Activated B cell treated with CpG ODN at 0.5 μM for 24 hours (primary cell): ENCODE measurements around the gene SEL1L3. TPM values are rescaled to one million over a fixed set of nuclear protein-coding genes. Genes with fewer than 3 reads are reported as not detected.

Experiments
- ATAC-seq: fragments of 200-7000 bp; cut with Tn5 transposase; one replicate; pipeline ENCODE4 v1.10.0; 2021; ENCODE audit warnings: low read depth, mild to moderate bottlenecking, moderate library complexity
- CTCF ChIA-PET: fragments of 350-600 bp; sonication (Branson Sonifier 250); formaldehyde crosslinking; loops from one replicate; lab custom pipeline; 2021; ENCODE audit warnings: antibody characterized with exemption; lab: Charles Lee
- POLR2A ChIA-PET: fragments of 350-600 bp; sonication (Branson Sonifier 250); formaldehyde crosslinking; loops from one replicate; lab custom pipeline; 2021; ENCODE audit warnings: antibody characterized with exemption; lab: Charles Lee
- DNase-seq: peaks from one replicate; pipeline ENCODE4 v3.0.0; 2022
- H3K27ac Mint-ChIP-seq: one replicate; pipeline ENCODE4 v1.8.0; 2020; ENCODE audit warnings: mixed read lengths
- H3K27me3 Mint-ChIP-seq: one replicate; pipeline ENCODE4 v1.8.0; 2021; ENCODE audit warnings: mixed read lengths
- H3K36me3 Mint-ChIP-seq: one replicate; pipeline ENCODE4 v1.8.0; 2021; ENCODE audit warnings: low read depth, mixed read lengths
- H3K4me1 Mint-ChIP-seq: one replicate; pipeline ENCODE4 v1.8.0; 2021; ENCODE audit warnings: mixed read lengths
- H3K4me3 Mint-ChIP-seq: one replicate; pipeline ENCODE4 v1.8.0; 2020; ENCODE audit warnings: mild to moderate bottlenecking, mixed read lengths
- H3K9me3 Mint-ChIP-seq: one replicate; pipeline ENCODE4 v1.8.0; 2020; ENCODE audit warnings: mixed read lengths
- intact Hi-C: fragments of 100-400 bp; cut with micrococcal nuclease; formaldehyde crosslinking; loops from one replicate; pipeline ENCODE4 v1.15.1; 2024
- total RNA-seq: library from RNA; stranded (reverse); gene quantifications from 2 replicates; pipeline ENCODE4 v1.2.3, GENCODE V29; 2022
- TF ChIP-seq, protein P1 (sequence below): fragments of 200-600 bp; IDR thresholded peaks from one replicate; pipeline ENCODE4 v1.8.0; 2022; ENCODE audit warnings: antibody characterized with exemption, mild to moderate bottlenecking

Gene SEL1L3
- total RNA-seq, 1 donor from 2014 or later: 113 TPM

DNA sequence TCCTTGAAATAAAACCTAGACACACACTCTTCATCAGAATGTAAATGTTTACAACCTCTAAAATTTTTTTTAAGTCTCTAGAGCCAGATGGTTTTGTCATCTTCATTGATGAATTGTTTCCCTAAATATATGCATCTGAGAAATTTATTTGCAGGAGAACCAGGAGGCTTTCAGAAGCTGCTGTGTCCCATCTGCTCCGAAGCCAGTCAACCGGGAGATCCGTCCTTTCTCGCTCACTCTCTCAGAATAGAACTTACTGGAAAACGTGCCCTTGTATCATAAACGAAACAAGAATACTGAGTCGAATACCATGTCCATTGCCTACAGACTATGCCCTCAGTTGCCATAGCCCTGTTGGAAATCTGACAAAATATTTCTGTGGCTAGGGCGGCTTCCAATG is 103.7 kb downstream of the SEL1L3 start:
- H3K9me3 Mint-ChIP-seq: no peaks in the 10 kb centered on the region
- H3K27me3 Mint-ChIP-seq: no peaks in the 10 kb centered on the region
- no peaks in the 10 kb centered on the region for H3K4me1 Mint-ChIP-seq
- H3K36me3 Mint-ChIP-seq: peaks cover 88% of the 10 kb centered on the region
- POLR2A ChIA-PET: no interaction called here
- ATAC-seq (no peak), DNase-seq (no peak)
- H3K4me3 Mint-ChIP-seq: no peak overlapping the region
- CTCF ChIA-PET: no interaction called here
- H3K27ac Mint-ChIP-seq: no peak overlapping the region
- TF ChIP-seq, protein P1, sequence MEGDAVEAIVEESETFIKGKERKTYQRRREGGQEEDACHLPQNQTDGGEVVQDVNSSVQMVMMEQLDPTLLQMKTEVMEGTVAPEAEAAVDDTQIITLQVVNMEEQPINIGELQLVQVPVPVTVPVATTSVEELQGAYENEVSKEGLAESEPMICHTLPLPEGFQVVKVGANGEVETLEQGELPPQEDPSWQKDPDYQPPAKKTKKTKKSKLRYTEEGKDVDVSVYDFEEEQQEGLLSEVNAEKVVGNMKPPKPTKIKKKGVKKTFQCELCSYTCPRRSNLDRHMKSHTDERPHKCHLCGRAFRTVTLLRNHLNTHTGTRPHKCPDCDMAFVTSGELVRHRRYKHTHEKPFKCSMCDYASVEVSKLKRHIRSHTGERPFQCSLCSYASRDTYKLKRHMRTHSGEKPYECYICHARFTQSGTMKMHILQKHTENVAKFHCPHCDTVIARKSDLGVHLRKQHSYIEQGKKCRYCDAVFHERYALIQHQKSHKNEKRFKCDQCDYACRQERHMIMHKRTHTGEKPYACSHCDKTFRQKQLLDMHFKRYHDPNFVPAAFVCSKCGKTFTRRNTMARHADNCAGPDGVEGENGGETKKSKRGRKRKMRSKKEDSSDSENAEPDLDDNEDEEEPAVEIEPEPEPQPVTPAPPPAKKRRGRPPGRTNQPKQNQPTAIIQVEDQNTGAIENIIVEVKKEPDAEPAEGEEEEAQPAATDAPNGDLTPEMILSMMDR: no peak
- intact Hi-C loops: no loop called here

DNA sequence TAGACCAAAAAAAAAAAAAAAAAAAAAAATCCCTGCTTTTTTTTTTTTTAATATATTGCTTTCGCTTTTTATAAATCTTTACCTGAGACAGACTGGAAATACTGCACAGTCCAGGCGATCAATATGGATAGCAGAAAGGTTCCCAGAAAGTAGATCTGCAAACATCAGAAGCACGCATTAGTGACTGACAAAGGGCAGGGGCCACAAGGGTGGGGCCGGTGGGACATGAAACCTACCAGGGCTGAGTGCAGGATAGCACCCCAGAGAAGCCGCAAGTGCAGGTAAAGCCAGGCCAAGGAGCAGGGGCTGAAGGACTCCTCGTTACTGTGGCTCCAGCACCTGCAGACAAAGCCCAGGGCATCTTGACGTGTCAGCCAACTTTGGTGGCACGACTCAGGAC is 105.3 kb downstream of the SEL1L3 start:
- ATAC-seq (no peak), DNase-seq (no peak)
- Mint-ChIP-seq H3K27me3 (no peaks in the 10 kb centered on the region), H3K4me1 (no peaks in the 10 kb centered on the region), H3K9me3 (no peaks in the 10 kb centered on the region), H3K36me3 (peaks cover 83% of the 10 kb centered on the region), H3K4me3 (no peak overlapping the region), H3K27ac (no peak overlapping the region)
- intact Hi-C loops: no loop called here
- CTCF ChIA-PET: no interaction called here
- TF ChIP-seq, protein P1: no peak
- POLR2A ChIA-PET: no interaction called here

DNA sequence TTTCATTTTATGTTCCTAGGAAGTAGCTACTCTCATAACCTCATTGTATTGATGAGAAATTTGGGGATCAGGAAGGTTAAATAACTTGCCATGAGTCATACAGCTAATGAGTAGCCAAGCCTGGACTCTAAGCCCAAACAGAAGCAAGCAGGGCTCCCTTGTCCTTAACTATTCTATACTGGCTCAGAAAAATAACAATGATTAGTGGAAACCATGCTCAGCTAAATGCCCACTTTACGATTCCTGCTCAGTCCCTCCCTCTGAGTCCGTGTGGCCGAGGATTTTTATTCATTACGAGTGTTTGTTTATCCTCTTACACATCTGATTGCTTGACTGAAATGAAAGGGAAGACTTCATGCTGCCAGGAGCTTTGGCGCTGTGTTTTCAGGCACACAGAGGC is 106.3 kb downstream of the SEL1L3 start:
- no peak for ATAC-seq
- Mint-ChIP-seq H3K4me1 (no peaks in the 10 kb centered on the region), H3K27me3 (no peaks in the 10 kb centered on the region), H3K4me3 (no peak overlapping the region), H3K27ac (no peak overlapping the region), H3K36me3 (peaks cover 78% of the 10 kb centered on the region), H3K9me3 (no peaks in the 10 kb centered on the region)
- intact Hi-C loops: no loop called here
- DNase-seq: no peak
- CTCF ChIA-PET: no interaction called here
- TF ChIP-seq, protein P1: no peak
- POLR2A ChIA-PET: no interaction called here

DNA sequence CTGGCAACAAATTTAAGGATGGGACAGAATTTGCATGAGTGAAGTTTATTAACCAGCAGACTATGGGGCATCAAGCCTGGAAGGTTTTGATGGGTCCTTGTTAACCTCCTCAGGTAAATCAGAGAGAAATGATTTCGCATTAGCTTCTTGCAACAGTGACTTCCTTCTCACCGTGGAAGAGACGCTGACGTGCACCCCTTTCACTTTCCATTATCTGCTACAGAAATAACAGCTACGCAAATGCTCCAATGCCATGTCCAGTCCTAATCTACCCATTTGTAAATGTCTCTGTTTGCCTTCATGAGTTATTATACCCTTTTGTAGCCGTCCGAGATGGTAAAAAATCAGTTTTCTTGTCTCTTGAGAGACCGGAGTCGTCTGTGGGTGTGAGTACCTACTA is 106.9 kb downstream of the SEL1L3 start:
- Mint-ChIP-seq H3K4me3 (peak overlapping the region; percentile 3), H3K36me3 (peaks cover 76% of the 10 kb centered on the region), H3K4me1 (peaks cover 5% of the 10 kb centered on the region), H3K27me3 (no peaks in the 10 kb centered on the region), H3K27ac (peak overlapping the region; percentile 10), H3K9me3 (no peaks in the 10 kb centered on the region)
- ChIA-PET POLR2A (no interaction called here), CTCF (no interaction called here)
- intact Hi-C loops: no loop called here
- DNase-seq: no peak
- no peak for ATAC-seq
- TF ChIP-seq, protein P1: no peak

DNA sequence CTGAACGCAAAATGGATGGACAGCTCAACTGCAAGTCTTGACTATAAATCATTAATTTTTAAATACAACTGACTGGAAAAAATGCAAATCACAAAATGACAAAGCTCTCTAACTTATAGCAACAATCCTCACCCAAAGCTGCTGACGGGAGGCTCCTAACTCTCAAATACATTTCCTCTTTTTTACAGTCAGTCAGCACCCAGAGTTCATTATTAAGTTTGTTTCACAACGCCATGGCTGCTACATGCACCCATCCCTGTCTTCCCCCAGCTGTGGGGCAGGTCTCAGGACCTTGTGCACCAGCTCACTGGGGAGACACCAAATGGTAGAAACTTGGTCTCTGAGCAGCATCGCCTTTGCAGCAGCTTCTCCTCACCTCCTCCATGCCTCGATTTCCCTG is 109.5 kb downstream of the SEL1L3 start:
- Mint-ChIP-seq H3K27me3 (no peaks in the 10 kb centered on the region), H3K27ac (no peak overlapping the region), H3K9me3 (no peaks in the 10 kb centered on the region), H3K4me3 (no peak overlapping the region), H3K36me3 (peaks cover 70% of the 10 kb centered on the region), H3K4me1 (peaks cover 13% of the 10 kb centered on the region)
- intact Hi-C loops: no loop called here
- TF ChIP-seq, protein P1: no peak
- no peak for ATAC-seq
- ChIA-PET POLR2A (no interaction called here), CTCF (no interaction called here)
- no peak for DNase-seq
